HG03442 (cell line): ENCODE data around the gene PEA15.

Source experiments
- ATAC-seq: cut with Tn5 transposase; IDR thresholded peaks from one replicate; pipeline ENCODE4 v1.9.1; 2021; ENCODE audit warnings: mild to moderate bottlenecking, moderate library complexity; ENCODE audit not compliant: unreplicated experiment

Gene PEA15

GRCh38 chr1:160207771-160208556 is 2.8 kb downstream of the PEA15 start:
- ATAC-seq: no peak

GRCh38 chr1:160208557-160209320 is 3.6 kb downstream of the PEA15 start:
- no peak for ATAC-seq

- ATAC-seq: no peak
Observed at GRCh38 chr1:160209321-160210046, 4.3 kb downstream of the PEA15 start.

GRCh38 chr1:160210561-160210960 is 5.4 kb downstream of the PEA15 start:
- no peak for ATAC-seq

GRCh38 chr1:160211046-160211790 is 6.0 kb downstream of the PEA15 start:
- no peak for ATAC-seq

- no peak for ATAC-seq
Observed at GRCh38 chr1:160214481-160215140, 9.4 kb downstream of the PEA15 start.

GRCh38 chr1:160216301-160216700 is 11.1 kb downstream of the PEA15 start:
- ATAC-seq: no peak

GRCh38 chr1:160217481-160218051 is 12.4 kb downstream of the PEA15 start:
- no peak for ATAC-seq

GRCh38 chr1:160219062-160219929 is 14.1 kb downstream of the PEA15 start:
- ATAC-seq: no peak

- no peak for ATAC-seq
Observed at GRCh38 chr1:160220301-160220700, 15.1 kb downstream of the PEA15 start.

GRCh38 chr1:160221089-160221488 is 15.9 kb downstream of the PEA15 start:
- ATAC-seq: no peak

- ATAC-seq: no peak
Observed at GRCh38 chr1:160222546-160222945, 17.4 kb downstream of the PEA15 start.

GRCh38 chr1:160224606-160225005 is 19.4 kb downstream of the PEA15 start:
- no peak for ATAC-seq

GRCh38 chr1:160225345-160225744 is 20.2 kb downstream of the PEA15 start:
- no peak for ATAC-seq

GRCh38 chr1:160226623-160227022 is 21.4 kb downstream of the PEA15 start:
- no peak for ATAC-seq

- no peak for ATAC-seq
Observed at GRCh38 chr1:160227034-160227433, 21.9 kb downstream of the PEA15 start.

- no peak for ATAC-seq
Observed at GRCh38 chr1:160227561-160227960, 22.4 kb downstream of the PEA15 start.

- no peak for ATAC-seq
Observed at GRCh38 chr1:160228431-160228830, 23.2 kb downstream of the PEA15 start.

GRCh38 chr1:160232911-160233310 is 27.7 kb downstream of the PEA15 start:
- ATAC-seq: no peak
